GM12892 (cell line): ENCODE data around the gene RAPGEFL1.

ENCODE experiments used
- POLR2A ChIP-seq: IDR thresholded peaks from 2 replicates; pipeline ENCODE4 v1.6.1; 2011; ENCODE audit warnings: low read depth, low read length, control low read depth
- TAF1 ChIP-seq: IDR thresholded peaks from 2 replicates; pipeline ENCODE4 v1.6.1; 2011; ENCODE audit warnings: low read depth, mild to moderate bottlenecking, control low read depth, low read length, borderline replicate concordance

GRCh38 chr17:40180694-40181093, 3.4 kb downstream of the RAPGEFL1 start:
- TF ChIP-seq POLR2A: no peak
- TF ChIP-seq TAF1: no peak
